ENCODE results near the gene GALNT5. TPM values are rescaled to one million over a fixed set of nuclear protein-coding genes. Genes with fewer than 3 reads are reported as not detected.

GALNT5 gene
- total and polyA plus RNA-seq, 10 of the 15 experiments (the other 5 are each of a cell fraction or from before 2014, with no cell fraction given), result under 0.01 to 0.25 (median 0.03) TPM; not detected in 4

DNA sequence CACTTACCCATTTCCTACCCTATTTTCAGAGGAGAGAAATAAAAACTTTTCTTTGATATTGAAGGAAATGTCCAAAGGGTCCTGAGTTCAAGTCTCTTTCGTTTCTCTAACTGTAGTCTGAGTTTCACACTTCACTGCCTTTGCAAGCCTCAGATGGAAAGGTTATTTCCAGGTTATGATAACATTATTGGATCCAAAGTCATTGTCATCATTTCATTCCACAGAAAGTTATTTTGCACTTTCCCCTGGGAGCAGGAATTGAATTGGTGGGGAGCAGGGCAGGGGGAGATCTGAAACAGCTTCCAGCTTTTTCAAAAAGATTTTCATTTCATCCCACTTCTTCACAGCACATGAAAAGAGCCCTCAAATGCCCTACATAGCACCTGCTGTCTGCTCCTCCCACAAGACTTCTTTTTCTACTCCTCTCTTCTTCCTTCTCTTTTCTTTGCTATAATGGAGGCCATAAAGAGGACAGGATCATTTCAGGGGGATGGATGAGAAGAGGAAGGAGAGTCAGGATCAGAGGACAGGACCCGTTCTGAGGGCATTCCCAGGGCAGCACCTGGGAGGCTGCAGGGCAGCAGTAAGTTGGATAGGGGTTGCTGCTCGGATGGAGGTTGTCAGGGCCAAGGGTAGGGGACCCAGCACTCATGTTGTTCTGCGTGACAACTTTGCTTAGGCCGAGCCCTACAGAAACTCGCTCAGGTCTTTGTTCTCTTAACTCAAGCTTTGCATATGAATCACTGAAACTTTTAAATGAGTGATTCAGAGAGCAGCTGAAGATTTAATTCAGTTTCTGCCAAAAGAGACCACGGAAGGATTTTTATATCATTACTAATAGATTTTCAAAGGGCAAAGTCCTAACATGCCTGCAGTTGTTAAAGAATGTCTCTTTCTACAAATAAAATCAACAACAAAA, 11.4 kb upstream of the GALNT5 start (continued):
- TF ChIP-seq FOXK2 (IDR thresholded peaks at IDR 0.05), result no peak
- no peak for TF ChIP-seq KDM1A (IDR thresholded peaks at IDR 0.05; ENCODE audit: borderline replicate concordance)
- peak; percentile 97 for TF ChIP-seq NFIC (IDR thresholded peaks at IDR 0.05; ENCODE audit: low read depth, low read length)
- no peak for TF ChIP-seq SMAD1 (IDR thresholded peaks at IDR 0.05; ENCODE audit: low read depth, partially characterized antibody)
- no peak for TF ChIP-seq HCFC1 (IDR thresholded peaks at IDR 0.05; ENCODE audit: low read length)
- peak; percentile 81 for TF ChIP-seq ZNF24 (IDR thresholded peaks at IDR 0.05)
- TF ChIP-seq IKZF2 (IDR thresholded peaks at IDR 0.05), result no peak
- TF ChIP-seq PAX5 (IDR thresholded peaks at IDR 0.05; ENCODE audit: borderline replicate concordance, low read depth, low read length), result peak; percentile 77; the same call in 1 of the 2 replicates
- TF ChIP-seq PML (IDR thresholded peaks at IDR 0.05; ENCODE audit: low read length), result peak; percentile 35; the same call in 1 of the 2 replicates
- TF ChIP-seq YY1 (IDR thresholded peaks at IDR 0.05; ENCODE audit: low read depth, low read length), result 0 out of 2 replicates have a peak, but pooled peaks have one; percentile 29
- TF ChIP-seq ZNF217 (IDR thresholded peaks at IDR 0.05), result peak; percentile 34; the same call in 1 of the 2 replicates
- peak; percentile 72 for TF ChIP-seq RUNX3 (IDR thresholded peaks at IDR 0.05; ENCODE audit: low read length)
- TF ChIP-seq HSF1 (IDR thresholded peaks at IDR 0.05; ENCODE audit: low read depth, low read length), result no peak
- TF ChIP-seq RBBP5 (conservative IDR thresholded peaks at IDR 0.05), result no peak
- no peak for TF ChIP-seq POLR2A (IDR thresholded peaks at IDR 0.05; ENCODE audit: low read depth, low read length)

All from GM12878 (cell line).